HL-60/S4 treated with phorbol 12-myristate 13-acetate at 8.2 ng/mL for 4 days and 3 days (cell line): ENCODE results near the gene HTR5A.
"Not testable (repeated sequence)": the region's sequence is repeated elsewhere in the genome, so short reads cannot be mapped to it uniquely, and the experiment has no call there.

ENCODE experiments used
- in situ Hi-C: fragments of 300-500 bp; cut with MboI; formaldehyde crosslinking; loops from 2 replicates; pipeline ENCODE4 v1.15.0; 2022; ENCODE audit warnings: low sequenced_read_pairs

The HTR5A gene

DNA sequence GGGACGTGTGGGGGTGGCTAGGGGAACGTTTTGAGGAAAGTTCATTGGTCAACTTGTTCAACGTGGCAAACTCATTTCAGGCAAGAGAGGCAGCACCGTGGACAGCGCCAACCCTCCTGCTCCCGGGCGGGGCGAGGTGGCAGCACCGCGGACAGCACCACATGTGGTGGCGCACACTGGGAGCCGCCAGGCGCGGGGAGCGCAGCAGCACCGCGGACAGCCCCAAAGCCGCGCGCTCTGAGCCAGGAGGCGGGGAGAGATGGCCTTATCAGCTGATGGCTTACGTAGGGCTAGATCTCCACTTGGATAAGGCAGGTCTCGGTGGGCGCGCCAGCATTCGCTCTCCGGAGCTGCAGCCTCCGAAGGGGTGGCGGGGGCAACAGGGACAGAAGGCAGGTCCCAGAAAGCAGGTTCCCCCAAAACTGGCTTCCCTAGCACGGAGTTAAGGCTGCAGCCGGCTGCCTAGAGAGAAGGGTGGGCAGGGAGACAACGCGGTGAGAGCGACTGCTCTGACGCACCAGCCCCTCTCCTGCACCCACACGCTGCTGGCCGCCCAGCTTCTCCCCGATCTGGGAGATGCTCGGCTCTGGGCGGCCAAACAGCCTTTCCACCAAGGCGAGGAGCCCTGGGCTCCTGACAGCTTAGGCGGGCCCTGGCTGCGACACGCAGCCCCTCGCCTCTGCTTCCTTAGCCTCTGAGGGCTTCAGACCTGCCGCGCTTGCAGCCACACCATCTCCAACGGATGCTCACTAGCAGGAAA lies at the start of gene HTR5A:
TSS of gene HTR5A (plus strand) at position 333 of the 760 bp plus-strand sequence. CDS start 576 bp downstream, outside the sequence.
- in situ Hi-C loops, result no loop called here

DNA sequence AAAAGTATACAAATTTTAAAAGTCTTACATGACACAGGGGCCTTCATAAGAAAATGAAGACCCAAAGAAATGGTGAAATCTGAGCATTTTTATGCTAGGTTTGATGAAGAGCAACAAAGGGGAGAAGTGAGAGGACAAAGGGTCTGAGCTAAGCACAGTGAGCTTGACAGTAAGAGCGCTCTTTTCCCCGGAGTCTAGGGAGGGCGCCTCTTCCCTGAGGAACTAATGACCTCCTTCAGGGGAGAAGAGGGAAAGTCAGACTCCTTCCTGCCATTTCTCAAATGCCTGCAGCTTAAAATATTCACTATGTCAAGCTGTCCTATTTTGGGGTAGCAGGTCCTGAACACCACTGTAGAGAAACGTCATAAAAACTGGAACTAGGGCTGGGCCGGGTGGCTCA lies 49.1 kb upstream of the HTR5A start:
- in situ Hi-C loops, result no loop called here

DNA sequence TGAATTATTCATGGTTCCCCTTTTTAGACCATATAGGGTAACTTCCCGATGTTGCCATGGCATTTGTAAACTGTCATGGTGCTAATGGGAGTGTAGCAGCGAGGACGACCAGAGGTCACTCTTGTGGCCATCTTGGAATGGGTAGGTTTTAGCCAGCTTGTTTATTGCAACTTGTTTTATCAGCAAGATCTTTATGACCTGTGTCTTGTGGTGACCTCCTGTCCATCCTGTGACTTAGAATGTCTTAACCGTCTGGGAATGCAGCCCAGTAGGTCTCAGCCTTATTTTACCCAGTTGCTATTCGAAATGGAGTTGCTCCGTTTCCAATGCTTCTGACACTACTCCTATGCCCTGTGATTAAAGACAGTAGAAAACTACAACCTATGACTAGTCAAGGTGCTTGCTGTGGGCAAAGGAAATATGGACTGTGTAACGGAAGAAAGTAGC lies 48.4 kb upstream of the HTR5A start:
- in situ Hi-C loops, result no loop called here

DNA sequence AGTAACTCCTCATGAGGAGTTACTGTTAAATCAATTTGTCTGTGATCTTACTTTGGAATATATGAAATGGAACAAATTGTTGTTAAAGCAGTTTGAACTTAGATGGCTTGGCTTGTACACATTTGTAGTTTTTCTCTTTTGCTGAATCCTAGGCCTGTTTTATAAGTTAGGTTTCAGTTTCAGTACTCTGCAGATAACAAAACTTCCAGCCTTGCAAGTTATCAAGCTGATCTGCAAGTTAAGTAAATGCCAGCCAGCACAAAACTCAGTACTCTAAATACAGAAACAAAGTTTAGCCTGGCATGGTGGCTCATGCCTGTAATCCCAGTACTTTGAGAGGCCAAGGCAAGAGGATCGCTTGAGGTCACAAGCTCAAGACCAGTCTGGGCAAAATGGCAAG lies 42.2 kb upstream of the HTR5A start:
- in situ Hi-C loops, result no loop called here

DNA sequence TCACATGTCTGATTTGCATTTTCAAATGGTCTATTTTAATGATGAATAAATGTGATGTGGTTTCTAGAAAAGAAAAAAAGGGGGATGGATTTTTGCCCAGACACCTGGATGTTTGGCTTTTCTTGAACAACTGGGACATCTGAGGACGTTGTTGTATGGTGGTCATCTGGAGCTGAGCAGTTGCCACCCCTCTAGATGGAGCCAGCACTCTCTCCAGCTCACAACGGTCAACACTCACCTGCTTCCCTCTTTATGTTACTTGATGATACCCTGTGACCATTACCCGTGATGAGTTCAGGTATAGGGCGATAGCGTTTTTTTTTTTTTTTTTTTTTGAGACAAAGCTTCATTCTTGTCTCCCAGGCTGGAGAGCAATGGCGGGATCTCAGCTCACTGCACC lies 37.1 kb upstream of the HTR5A start:
- in situ Hi-C loops, result no loop called here

DNA sequence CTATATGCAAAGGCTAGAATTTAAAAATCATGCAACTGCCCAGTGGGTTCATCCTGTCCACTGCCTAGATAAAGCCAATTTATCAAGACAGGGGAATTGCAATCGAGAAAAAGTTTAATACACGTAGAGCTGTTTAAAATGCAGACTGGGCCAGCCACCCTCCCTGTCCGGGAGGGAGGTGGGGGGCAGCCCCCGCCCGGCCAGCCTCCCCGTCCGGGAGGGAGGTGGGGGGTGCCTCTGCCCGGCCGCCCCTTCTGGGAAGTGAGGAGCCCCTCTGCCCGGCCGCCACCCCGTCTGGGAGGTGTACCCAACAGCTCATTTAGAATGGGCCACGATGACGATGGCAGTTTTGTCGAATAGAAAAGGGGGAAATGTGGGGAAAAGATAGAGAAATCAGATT lies 35.6 kb upstream of the HTR5A start:
- in situ Hi-C loops, result not testable (repeated sequence)

DNA sequence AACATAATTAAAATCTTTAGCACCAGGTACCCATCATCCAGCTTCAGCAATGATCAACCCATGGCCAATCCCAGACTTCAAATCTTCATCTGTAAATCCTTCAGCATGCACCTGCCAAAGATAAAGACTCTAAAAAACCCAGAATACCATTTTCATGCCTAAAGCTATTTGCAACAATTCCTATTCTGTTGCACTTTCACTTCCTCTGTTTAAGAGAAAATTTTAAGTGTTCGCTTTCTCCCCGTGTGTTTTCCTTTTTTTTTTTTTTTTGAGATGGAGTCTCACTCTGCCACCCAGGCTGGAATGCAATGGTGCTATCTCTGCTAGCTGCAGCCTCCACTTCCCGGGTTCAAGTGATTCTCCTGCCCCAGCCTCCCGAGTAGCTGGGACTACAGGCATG lies 31.8 kb upstream of the HTR5A start:
- in situ Hi-C loops, result no loop called here

DNA sequence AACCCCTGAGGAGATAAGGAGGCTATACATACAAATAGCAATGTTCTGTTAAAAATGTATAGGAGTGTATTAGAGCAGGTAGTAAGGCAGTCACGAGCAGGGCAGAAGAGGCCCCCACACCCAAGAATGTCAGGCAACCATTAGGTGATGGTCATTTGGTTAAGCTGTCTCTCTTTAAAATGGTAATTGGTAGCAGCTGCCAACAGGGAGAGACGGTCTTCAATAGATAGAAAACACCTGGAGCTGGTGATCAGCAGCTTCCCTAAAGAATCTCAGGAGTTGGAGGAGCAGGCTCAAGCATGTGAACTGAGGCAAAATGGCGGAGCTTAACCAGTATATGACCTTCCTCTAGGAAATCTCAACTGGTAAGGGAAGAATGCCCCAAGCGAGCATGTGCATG lies 26.4 kb upstream of the HTR5A start:
- in situ Hi-C loops, result no loop called here

DNA sequence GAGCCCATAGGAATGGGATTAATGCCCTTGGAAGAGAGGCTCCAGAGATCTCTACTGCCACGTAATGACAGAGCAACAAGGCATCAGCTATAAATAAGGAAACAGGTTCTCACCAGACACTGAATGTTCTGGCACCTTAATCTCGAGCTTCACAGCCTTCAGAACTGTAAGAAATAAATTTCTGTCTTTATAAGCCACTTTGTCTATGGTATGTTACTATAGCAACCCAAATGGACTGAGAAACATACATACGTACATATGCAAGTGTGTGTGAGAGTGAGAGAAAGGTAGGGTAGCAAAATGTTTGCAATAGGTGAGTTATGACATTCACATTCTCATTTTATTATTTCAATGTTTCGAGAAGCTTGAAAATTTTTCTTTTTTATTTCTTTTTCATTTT lies 22.1 kb upstream of the HTR5A start:
- in situ Hi-C loops, result no loop called here

DNA sequence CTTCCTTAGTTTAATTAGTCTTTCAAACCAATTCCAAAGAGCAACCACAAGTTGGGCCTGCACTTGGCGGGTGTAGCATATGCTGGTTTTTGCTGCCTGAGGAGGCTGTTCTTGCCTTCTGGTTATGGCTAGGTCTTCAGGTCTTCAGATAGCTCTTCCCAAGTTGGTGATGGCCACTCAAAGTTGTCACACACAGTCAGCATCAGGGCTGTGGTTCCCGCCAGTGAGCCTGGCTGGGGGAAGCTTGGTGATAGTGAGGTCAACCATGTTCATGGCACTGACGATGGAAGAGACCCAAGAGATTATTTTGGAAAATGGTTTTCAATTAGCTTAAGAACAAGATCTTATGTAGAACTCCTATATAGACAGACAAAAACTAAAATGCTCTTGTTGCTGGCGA lies 18.8 kb upstream of the HTR5A start:
- in situ Hi-C loops, result no loop called here

DNA sequence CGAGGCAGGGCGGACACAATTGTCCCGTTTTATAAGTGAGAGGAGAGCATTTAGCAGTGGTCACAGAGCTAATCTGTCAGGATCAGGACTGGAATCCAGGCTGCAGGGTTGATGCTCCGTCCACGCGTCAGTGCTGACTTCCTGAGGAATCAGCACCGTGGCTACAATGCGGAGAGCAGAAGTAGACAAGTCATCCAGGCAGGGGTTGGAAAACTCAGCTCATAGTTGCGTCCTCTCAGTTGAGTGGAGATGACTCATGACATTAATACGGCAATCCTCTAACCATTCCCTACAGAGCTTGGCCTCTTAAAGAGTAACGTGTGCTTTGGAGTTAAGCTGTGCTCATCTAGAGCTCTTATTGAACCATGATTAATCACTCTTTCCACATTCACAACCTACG lies 17.1 kb upstream of the HTR5A start:
- in situ Hi-C loops, result no loop called here

DNA sequence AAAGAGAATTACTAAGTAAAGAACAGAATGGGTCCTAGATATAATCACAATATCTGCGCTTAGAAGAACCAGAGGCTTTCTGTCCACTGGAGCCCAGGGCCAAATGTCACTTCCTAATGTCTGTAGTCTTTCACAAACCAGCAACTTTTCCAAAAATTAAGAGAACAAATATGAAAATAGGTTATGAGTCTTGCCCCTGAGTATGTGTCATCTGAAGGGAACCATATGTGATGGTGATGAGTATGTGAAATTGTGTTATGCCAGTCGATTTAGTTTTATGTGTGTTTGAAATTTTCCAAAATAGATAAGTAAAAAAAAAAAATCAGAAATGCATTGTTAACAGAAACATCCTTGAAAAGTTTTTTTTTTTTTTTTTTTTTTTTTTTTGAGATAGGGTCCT lies 15.4 kb upstream of the HTR5A start:
- in situ Hi-C loops, result no loop called here

DNA sequence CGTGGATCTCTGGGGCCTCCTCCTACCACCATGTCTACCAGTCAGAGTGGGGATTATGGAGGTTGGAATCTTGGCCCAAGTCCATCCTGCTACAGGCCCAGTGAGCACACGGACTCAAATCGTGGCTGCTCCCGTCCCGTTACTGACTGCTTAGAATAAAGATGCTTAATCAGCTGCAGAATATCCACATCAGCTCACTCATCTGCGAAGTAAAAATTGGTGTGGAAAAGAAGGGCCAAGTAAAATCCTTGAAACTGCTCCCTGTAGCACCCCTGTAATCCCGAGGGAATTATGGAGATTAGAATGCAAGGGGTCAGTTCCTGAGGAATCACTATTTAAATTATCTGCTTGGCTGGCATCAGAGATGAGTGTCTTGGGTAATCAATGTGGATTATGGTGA lies 13.0 kb upstream of the HTR5A start:
- in situ Hi-C loops, result no loop called here

DNA sequence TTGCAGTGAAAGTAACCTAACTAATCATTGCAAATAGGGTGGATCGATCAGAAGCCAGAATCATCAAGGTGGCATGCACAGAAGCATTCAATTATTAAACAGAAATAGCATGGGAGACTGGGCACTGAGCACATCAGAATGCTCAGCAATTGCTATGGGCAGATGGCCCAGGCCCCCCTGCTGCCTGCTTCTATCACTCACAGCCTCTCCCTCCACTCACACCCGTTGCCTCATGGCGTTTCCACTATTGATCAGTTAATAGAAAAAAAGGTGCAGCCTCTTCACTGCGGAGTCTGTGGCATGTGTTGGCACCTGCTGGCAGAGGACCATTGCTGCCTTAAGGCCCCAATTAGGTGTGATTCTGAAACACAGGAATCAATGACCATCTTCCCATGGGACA lies 11.2 kb upstream of the HTR5A start:
- in situ Hi-C loops, result no loop called here

DNA sequence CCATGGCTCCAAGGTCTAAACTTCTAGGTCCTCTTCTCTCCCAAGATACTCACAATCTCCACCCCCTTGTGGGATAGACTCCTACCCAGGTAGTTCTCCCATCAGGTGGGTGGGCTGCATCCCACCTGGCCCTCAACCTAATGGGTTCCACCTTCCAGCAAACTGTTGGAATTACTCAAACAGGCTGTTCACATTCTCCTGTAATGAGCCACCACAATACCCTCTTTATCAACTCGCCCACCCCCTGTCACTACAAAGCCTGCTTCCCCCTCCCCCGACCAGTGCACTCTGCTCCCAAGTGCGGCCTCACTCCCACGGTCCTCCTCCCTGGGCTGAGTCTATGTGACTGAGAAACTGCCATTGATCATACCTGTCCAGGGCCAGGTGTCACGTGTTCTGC lies 10.4 kb upstream of the HTR5A start:
- in situ Hi-C loops, result no loop called here

DNA sequence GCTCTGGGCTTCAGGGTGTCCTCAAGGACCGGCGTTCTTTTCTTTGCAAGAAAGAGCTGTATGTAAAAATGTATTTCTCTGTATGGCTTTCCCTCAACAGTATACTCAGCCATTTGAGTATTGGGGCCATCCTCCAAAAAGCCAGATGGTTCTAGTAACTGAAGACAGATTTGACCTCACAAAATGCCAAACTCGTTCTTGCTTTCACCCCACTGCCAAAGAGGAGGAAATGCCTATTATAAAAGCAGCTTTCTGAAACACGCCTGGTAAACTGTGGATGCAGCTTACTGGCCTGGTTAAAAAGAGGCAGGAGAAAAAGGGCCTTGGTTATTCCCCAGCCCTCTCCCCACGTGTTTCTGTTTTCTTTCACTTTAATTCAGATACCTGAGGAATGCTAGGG lies 7.7 kb upstream of the HTR5A start:
- in situ Hi-C loops, result no loop called here

DNA sequence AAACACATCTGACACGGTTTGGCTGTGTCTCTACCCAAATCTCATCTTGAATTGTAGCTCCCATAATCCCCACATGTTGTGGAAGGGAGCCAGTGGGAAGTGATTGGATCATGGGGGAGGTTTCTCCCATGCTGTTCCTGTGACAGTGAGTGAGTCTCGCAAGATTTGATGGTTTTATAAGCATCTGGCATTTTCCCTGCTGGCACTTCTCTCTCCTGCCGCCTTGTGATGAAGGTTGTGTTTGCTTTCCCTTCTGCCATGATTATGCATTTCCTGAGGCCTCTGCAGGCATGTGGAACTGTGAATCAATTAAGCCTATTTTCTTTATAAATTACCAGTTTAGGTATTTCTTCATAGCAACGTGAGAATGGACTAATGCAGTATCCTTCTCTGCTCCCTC lies 5.9 kb upstream of the HTR5A start:
- in situ Hi-C loops, result no loop called here

DNA sequence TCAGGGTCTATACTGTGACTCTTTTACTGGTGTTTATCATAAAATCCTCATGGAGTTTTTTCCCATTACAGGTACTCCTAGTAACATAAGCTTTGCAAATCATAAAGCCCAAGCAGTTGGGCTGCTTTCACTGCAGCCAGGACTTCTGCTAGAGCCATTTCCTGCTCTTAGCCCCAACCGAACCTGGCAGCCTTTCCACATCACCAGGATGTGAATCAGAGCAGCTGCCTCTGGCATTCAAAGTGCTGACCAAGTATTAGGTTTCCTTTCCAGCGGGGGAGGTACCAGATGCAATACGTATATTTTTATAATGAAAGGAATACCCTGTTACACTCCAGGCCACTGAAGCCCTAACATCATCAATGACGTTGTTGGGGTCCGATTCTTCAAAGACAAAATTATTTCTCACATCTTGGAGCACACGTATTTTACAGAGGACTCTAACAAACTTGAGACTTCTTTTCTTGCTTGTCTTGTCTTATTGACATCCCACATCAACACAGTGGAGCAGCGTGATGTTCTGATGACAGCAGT lies 3.6 kb upstream of the HTR5A start:
- in situ Hi-C loops, result no loop called here

DNA sequence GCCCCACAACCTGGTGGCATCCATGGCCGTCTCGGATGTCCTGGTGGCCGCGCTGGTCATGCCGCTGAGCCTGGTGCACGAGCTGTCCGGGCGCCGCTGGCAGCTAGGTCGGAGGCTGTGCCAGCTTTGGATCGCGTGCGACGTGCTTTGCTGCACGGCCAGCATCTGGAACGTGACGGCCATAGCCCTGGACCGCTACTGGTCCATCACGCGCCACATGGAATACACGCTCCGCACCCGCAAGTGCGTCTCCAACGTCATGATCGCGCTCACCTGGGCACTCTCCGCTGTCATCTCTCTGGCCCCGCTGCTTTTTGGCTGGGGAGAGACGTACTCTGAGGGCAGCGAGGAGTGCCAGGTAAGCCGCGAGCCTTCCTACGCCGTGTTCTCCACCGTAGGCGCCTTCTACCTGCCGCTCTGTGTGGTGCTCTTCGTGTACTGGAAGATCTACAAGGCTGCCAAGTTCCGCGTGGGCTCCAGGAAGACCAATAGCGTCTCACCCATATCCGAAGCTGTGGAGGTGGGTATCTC lies 1.1 kb downstream of the HTR5A start:
- in situ Hi-C loops, result no loop called here

DNA sequence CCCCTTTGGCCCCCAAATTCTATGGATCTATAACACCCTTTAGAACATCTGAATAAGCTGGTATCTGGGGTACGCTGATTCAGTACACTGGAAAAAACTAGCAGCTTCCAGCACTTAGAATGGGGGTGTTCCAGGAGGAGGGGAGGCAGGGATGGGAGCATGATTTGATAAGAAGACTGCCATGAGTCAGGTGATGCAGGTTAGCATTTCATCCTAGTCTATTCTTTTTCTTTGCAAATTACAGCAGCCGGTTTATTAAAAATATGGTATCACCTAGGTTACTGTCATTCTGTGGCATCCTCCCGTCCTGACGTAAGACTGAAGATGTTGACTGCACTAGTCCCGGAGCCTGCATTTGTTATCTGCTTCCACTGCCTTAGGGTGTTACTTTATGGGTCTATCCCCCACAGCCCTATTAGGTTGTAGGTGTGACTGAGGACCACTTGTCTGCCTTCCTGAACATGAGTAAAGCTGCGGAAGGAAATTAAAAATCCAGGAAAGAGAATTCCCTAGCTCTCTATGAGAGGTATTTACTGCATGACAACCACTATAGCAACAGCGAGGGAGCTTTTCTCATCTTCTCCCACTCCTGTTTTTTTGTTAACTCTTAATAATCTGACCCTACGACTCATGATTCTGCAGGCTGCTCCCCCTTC lies 1.9 kb downstream of the HTR5A start:
- in situ Hi-C loops, result no loop called here

DNA sequence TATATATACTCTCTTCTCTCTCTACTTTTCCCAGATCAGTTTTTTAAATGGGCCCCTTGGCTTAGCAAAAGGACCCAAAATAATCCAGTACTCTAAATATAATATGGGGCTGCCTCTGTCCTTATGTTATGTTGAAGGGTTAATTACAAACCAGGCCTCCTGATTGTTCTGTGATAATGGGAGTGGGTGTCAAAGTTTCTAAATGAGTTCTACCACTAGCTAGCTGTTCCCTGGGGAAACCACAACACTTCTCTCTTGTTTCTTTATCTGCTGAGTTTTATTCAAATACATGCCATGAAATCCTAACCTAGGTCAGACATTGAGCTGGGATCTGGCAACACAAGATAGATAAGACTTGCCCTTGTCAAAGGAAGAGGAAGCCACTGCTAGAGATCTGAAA lies 3.8 kb downstream of the HTR5A start:
- in situ Hi-C loops, result no loop called here

DNA sequence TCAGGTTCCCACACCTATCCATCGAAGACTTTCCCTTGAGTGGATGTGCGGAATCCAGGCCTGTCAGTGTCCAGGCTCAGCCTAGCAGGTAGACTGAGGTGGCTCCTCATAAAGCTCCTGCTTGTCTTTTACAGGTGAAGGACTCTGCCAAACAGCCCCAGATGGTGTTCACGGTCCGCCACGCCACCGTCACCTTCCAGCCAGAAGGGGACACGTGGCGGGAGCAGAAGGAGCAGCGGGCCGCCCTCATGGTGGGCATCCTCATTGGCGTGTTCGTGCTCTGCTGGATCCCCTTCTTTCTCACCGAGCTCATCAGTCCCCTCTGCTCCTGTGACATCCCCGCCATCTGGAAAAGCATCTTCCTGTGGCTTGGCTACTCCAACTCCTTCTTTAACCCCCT lies 13.9 kb downstream of the HTR5A start:
- in situ Hi-C loops, result no loop called here
